ENCODE data around the gene FAM9C.
A peak's percentile ranks its signal among the peaks of the same experiment; 100 is the strongest.

FAM9C gene

DNA sequence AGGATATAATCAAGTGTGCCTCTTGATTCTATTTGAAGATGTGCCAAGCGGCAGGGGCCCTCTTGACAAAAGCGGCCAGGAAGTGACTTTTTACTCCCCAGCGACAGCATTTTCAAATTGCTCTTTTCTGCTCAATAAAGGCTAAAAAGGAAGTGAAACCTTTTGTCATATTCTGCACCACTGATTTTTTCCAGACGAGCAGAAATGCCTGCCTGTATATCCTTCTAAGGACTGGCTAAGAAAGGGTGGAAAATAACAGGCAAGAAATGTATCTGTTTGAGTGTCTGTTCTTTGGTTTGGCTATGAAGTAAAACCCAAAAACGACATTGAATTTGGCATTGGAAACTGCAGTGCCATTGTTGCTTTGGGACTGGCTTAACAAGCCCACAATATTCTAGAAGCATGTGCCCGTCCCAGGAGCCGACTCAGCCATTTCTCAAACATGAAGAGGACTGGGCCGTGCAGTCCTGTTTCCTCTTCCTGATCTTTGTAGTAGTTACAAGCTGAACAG, 44.1 kb downstream of the FAM9C start:
- Histone ChIP-seq H3K9me3 (ENCODE audit: insufficient read depth, low read length) (no peaks in the 10 kb centered on the region), H3K9ac (ENCODE audit: low read length) (peak overlapping the region; percentile 56), H2AFZ (ENCODE audit: low read depth, low read length, severe bottlenecking) (no peak overlapping the region), H3K4me2 (ENCODE audit: low read depth, low read length, poor library complexity, severe bottlenecking) (peak overlapping the region; percentile 86), H3K36me3 (ENCODE audit: low read length) (no peaks in the 10 kb centered on the region), H3K79me2 (ENCODE audit: insufficient read depth, low read length) (no peaks in the 10 kb centered on the region), H3F3A (ENCODE audit: insufficient read depth) (peaks cover 53% of the 10 kb centered on the region), H3K9me2 (replicated peaks; ENCODE audit: insufficient read depth, low read length) (no peaks in the 10 kb centered on the region), H3K27me3 (ENCODE audit: low read length) (no peaks in the 10 kb centered on the region), H3K4me3 (ENCODE audit: insufficient read depth, low read length, poor library complexity, severe bottlenecking) (no peak overlapping the region), H3K27ac (ENCODE audit: low read depth, low read length) (peak overlapping the region; percentile 100), H4K20me1 (ENCODE audit: low read depth, low read length) (no peaks in the 10 kb centered on the region)
- TF ChIP-seq EZH2phosphoT487 (conservative IDR thresholded peaks at IDR 0.05; ENCODE audit: low read length) (no peak), CTCF (IDR thresholded peaks at IDR 0.05; ENCODE audit: insufficient read depth, low read length, poor library complexity, severe bottlenecking) (no peak)

- Histone ChIP-seq H3K27ac (ENCODE audit: low read depth, low read length) (peak overlapping the region; percentile 100), H2AFZ (ENCODE audit: low read depth, low read length, severe bottlenecking) (no peak overlapping the region)
These were observed 45.0 kb downstream of the FAM9C start for GRCh38 chrX:12999422-12999821.

GRCh38 chrX:12997906-12998687, 46.3 kb downstream of the FAM9C start:
- H3K9ac ChIP-seq (ENCODE audit: low read length): peak overlapping the region; percentile 36
- peak overlapping the region; percentile 84 for H2AFZ ChIP-seq (ENCODE audit: low read depth, low read length, severe bottlenecking)
- H3K27me3 ChIP-seq (ENCODE audit: low read length): no peaks in the 10 kb centered on the region
- H3K4me2 ChIP-seq (ENCODE audit: low read depth, low read length, poor library complexity, severe bottlenecking): peak overlapping the region; percentile 86
- no peaks in the 10 kb centered on the region for H3K36me3 ChIP-seq (ENCODE audit: low read length)
- H3F3A ChIP-seq (ENCODE audit: insufficient read depth): peaks cover 42% of the 10 kb centered on the region
- H3K27ac ChIP-seq (ENCODE audit: low read depth, low read length): peak overlapping the region; percentile 100
- no peak for TF ChIP-seq CTCF (IDR thresholded peaks at IDR 0.05; ENCODE audit: insufficient read depth, low read length, poor library complexity, severe bottlenecking)
- no peak for TF ChIP-seq EZH2phosphoT487 (conservative IDR thresholded peaks at IDR 0.05; ENCODE audit: low read length)
- H3K9me3 ChIP-seq (ENCODE audit: insufficient read depth, low read length): no peaks in the 10 kb centered on the region
- H3K79me2 ChIP-seq (ENCODE audit: insufficient read depth, low read length): no peaks in the 10 kb centered on the region
- H3K9me2 ChIP-seq (replicated peaks; ENCODE audit: insufficient read depth, low read length): no peaks in the 10 kb centered on the region
- H3K4me3 ChIP-seq (ENCODE audit: insufficient read depth, low read length, poor library complexity, severe bottlenecking): no peak overlapping the region
- no peaks in the 10 kb centered on the region for H4K20me1 ChIP-seq (ENCODE audit: low read depth, low read length)

More at GRCh38 chrX:12999422-12999821, 45.0 kb downstream of the FAM9C start:
- peaks cover 44% of the 10 kb centered on the region for H3F3A ChIP-seq (ENCODE audit: insufficient read depth)
- no peaks in the 10 kb centered on the region for H3K79me2 ChIP-seq (ENCODE audit: insufficient read depth, low read length)
- H3K9me3 ChIP-seq (ENCODE audit: insufficient read depth, low read length): no peaks in the 10 kb centered on the region
- H3K36me3 ChIP-seq (ENCODE audit: low read length): no peaks in the 10 kb centered on the region
- H3K4me2 ChIP-seq (ENCODE audit: low read depth, low read length, poor library complexity, severe bottlenecking): peak overlapping the region; percentile 86
- H3K9me2 ChIP-seq (replicated peaks; ENCODE audit: insufficient read depth, low read length): no peaks in the 10 kb centered on the region
- peak overlapping the region; percentile 15 for H3K4me3 ChIP-seq (ENCODE audit: insufficient read depth, low read length, poor library complexity, severe bottlenecking)
- H3K9ac ChIP-seq (ENCODE audit: low read length): peak overlapping the region; percentile 56
- no peaks in the 10 kb centered on the region for H4K20me1 ChIP-seq (ENCODE audit: low read depth, low read length)
- TF ChIP-seq EZH2phosphoT487 (conservative IDR thresholded peaks at IDR 0.05; ENCODE audit: low read length) (no peak), CTCF (IDR thresholded peaks at IDR 0.05; ENCODE audit: insufficient read depth, low read length, poor library complexity, severe bottlenecking) (no peak)
- no peaks in the 10 kb centered on the region for H3K27me3 ChIP-seq (ENCODE audit: low read length)
